ENCODE data around the gene CENPQ.

The CENPQ gene

DNA sequence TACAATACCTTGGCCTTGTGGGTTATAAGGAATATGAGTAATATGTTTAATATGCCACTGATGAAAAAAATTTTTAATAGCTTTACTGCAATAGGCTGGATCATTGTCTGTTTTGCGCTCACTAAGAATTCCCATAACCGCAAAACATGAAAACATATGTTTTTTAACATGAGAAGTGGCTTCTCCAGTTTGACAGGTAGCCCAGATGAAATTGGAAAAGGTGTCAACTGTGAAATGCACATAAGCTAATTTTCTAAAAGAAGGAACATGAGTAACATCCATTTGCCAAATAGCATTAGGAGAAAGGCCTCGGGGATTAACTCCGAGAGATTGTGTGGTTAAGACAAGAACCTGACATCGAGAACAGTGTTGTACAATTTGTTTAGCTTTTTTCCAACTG is 41.5 kb downstream of the CENPQ start:
- no peak for FAIRE-seq
- DNase-seq (ENCODE audit: low spot score) = no peak

DNA sequence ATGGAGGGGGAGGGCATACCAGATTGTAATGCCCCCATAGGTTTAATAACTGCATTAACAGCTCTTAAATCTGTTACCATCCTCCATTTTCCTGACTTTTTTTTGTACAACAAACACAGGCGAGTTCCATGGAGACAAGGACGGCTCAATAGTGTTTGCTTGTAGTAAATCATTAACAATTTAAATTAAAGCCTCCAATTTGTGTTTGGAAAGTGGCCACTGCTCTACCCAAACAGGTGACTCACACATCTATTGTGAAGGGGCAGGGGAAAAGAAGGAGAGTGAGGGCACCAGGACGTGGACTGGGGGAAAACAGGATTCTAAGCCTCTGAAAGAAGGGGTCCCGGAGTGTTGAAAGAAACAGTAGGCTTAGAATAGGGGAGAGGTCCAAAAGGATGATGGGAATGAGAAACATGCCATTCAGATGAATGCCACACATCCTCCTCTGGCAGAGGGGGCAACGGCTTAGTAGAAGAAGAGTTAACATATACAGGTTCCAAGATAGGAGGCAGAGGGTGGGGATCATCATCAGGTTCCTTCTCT is 43.5 kb downstream of the CENPQ start:
- FAIRE-seq = no peak
- no peak for DNase-seq (ENCODE audit: low spot score)

DNA sequence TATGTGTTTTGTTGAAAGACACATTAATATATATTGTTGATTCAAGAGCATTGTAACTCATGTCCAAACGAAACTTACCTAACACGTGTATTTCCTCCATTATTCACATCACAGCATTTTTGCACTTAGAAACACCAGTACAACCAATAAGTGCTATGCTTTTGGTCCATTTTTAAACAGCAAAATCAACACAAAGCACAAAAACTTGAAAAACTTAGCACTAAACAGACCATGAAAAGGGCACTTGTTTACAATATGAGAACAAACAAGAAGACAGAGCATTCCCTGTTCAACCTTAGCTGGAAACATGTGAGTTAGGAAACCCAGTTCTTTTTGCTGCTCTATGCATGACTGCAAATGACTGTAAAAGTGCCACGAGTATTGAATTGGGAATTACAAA is 46.2 kb downstream of the CENPQ start:
- FAIRE-seq = no peak
- no peak for DNase-seq (ENCODE audit: low spot score)

DNA sequence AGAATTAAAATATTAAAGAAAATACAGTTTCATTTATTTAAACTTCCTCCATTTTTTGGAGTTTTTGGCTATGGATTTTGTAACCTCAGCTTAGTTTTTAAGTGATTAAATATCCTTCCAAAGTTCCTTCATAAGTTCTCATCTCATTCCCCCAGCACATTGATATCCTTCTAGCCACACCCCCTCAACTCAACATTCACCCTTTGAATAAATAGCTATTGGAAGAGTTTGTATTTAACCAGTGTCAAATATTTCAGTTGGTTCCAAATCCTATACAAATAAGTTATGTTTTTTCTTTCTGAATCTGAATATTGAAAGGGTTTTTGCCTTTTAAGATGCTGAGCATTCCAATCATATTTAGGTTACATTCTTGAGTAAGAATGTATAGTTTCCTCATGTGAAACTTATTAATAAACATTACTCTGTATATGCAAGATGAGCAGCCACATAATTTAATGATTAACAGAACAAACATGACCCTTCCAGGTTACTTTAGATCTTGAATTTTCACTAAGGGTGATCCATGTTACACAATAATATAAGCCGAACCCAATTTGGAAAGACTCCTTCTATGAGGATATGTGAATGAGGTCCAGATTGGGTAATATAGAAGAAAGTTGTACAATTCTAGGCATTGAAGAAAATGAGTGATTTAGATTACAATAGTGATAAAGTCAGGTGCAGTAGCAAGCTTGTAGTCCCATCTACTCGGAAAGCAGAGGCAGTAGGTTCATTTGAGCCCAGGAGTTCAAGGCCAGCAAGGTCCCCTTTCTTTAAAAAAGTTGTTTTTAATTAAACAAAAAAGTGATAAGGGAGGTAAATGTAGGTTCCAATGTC is 50.2 kb downstream of the CENPQ start:
- FAIRE-seq = no peak
- DNase-seq (ENCODE audit: low spot score) = no peak

DNA sequence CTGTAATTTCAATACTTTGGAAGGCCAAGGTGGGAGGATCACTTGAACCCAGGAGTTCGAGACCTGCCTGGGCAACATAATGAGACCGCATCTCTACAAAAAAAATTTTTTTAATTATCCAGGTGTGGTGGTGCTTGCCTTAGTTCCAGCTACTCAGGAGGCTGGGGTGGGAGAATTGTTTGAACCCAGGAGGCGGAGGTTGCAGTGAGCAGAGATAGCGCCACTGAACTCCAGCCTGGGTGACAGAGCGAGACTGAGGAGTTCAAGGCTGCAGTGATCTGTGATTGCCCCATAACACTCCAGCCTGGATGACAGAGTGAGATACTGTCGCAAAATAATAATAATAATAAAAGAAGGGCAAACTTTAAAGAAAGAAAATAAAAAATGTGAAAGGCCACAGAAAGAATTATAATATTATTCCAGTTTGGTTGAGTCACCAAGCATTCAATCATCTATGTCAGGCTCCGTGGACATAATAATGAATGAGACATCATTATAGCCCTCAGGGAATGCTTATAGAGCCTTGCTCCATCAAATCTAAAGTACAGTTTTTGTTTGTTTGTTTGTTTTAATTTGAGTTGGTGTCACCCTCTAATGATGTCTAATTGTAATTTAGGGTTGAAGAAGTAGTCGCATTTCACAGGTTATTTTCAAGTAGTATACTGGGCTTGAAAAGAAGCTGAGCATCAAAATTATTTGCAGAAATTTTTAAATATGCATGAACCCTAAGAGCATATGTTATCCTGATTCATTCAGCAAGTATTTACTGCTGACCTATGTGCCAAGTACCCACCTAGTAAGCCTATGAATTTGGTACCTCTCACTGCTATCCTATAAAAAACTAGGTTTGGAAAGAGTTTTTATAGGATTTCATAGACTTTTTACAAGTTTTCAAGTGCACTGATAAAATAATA is 51.7 kb downstream of the CENPQ start:
- FAIRE-seq (no peak), DNase-seq (ENCODE audit: low spot score) (no peak)

DNA sequence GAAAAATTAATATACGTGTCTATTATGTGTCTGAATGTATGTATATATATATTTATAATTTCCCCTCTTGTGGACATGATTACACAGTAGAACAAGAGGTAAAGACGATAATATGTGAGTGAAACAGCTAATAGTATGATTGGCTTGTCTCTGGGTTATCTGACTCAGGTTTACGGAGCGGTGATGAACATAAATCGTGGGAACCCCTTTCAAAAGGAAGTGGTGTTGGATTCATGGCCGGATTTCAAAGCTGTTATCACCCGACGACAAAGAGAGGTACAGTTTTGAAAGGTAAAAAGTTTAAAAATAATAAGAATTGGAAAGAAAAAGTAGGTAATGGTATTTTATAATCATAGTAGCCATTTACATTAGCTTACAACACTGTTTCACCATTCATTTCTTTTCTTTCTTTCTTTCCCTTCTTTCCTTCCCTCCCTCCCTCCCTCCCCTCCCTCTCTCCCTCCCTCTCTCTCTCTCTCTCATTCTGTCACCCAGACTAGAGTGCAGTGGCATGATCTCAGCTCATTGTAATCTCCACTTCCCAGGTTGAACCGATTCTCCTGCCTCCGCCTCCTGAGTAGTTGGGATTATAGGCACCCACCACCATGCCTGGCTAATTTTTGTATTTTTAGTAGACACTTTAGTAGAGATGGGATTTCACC is 52.4 kb downstream of the CENPQ start:
- FAIRE-seq (peak; percentile 13), DNase-seq (ENCODE audit: low spot score) (no peak)

DNA sequence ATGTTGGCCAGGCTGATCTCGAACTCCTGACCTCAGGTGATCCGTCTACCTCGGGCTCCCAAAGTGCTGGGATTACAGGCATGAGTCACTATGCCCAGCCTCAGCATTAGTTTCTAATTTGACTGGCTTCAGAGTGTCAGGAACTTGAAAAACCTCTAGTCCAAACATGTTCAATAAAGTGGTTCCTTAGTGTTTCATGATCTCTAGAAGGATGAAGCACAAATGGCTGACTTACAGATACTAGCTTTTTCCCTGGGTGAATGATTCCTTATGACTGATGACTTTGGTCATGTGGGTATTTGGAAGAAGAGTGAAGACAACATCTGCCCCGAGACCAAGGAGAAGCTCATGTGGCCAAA is 53.0 kb downstream of the CENPQ start:
- DNase-seq (ENCODE audit: low spot score) = no peak
- FAIRE-seq = no peak

DNA sequence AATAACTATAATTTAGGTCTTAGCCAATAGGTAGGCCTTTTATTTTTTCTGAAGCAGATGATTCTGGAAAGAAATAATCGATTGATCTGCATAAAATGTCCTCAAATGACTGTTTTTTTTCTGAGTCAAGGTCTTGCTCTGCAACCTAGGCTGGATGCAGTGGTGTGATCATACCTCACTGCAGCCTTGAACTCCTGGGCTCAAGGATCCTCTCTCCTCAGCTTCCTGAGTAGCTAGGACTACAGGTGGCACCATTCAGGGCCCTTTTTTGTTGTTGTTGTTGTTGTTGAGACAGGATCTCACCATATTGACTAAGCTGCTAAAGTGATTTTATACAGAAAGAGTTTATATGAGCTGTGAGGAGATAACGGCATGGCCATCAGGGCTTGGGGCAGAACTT is 54.7 kb downstream of the CENPQ start:
- no peak for DNase-seq (ENCODE audit: low spot score)
- FAIRE-seq = no peak

DNA sequence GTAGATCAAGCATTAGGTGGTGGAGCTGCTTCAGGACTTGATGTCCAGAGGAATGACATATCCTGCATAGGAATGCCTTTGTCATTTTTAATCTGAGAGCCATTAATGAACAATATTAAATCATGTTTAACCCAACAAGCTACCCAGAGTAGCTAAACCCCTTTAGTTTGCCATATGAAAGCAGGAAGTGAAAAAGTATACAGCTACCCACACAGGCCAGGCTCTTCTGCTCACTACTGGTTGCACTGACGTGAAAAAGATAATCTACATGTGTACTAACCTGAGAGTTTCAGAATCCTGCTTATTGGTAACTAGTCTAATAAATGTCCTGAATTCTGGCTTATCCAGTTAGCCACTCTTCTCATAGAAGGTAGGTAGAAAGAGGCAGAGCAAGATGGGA is 56.5 kb downstream of the CENPQ start:
- DNase-seq (ENCODE audit: low spot score) (no peak), FAIRE-seq (no peak)

DNA sequence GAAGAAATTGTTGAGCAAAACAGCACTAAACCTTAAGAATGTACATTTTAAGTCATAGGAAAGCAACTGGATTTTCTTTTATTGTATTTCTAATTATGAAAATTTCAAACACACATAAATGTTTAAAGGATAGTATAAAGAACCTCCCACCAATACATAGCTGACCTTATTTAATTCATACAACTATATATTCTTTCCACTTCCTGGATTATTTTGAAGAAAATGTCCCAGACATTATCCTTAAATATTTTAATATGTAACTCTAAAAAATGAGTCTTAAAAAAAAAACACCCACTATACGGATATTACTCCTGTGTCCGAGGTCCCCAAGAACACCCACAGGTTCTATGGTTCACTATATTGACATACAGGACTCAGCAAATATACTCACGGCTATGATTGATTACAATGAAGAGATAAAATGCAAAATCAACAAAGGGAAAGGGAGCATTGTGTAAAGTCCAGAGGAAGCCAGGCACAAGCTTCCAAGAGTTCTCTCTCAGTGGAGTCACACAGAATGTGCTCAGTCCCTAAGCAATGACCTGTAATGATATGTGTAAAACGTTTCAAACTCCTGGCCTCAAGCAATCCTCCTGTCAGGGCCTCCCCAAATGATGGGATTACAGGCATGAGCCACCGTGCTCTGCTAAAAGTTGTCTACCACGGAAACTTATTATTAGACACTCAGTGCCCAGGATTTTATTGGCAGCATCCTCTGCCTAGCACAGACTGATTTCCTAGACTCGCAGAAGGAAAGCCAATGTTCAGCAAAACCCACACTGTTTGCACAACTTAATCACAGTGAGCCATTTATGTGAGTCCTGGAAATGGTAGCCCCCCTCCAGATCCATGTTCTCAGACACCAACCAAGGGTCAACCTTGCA is 59.8 kb downstream of the CENPQ start:
- DNase-seq (ENCODE audit: low spot score) (no peak), FAIRE-seq (no peak)

DNA sequence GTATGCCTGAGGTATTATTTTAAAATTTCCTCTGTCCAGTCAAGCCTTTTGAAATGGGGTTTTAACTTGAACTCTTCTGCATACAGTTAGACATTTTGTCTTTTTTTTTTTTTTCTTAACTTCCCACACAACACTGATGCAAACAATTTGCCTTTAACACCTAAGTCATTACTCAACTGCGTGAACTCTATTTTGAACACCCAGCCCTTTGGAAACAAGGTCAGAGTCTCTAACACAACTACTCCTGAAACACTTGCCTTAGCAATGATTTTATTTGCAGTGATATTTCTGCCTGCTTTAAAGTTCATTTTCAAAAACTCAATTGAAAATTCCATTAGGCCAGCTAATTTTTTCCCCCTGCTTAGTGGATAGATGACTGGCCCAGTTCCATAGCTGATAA is 60.7 kb downstream of the CENPQ start:
- FAIRE-seq = no peak
- no peak for DNase-seq (ENCODE audit: low spot score)

DNA sequence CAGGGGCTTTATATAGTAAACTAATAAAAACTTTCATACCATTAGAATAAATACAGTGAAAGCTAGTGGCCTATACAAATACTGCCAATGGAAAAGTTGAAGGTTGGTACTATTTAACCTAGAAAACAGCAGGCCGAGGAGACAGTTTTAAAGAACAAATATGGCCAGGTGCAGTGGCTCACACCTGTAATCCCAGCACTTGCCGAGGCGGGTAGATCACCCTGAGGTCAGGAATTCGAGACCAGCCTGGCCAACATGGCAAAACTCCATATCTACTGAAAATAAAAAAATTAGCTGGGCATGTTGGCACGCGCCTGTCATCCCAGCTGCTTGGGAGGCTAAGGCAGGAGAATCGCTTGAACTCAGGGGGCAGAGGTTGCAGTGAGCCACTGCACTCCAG is 61.4 kb downstream of the CENPQ start:
- FAIRE-seq = no peak

DNA sequence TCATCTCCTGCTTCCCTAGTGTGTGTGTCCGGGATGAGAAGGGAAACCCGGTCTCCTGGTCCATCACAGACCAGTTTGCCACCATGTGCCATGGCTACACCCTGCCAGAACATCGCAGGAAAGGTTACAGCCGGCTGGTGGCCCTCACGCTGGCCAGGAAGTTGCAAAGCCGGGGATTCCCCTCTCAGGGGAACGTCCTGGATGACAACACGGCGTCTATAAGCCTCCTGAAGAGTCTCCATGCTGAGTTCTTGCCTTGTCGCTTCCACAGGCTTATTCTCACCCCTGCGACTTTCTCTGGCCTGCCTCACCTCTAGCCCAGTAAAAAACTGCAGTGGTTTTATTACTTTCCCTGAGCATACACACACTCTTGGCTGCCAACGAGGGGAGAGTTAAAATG is 63.4 kb downstream of the CENPQ start:
- DNase-seq (ENCODE audit: low spot score) = no peak
- FAIRE-seq = no peak

More for the DNA sequence above, 61.4 kb downstream of the CENPQ start:
- no peak for DNase-seq (ENCODE audit: low spot score)

DNA sequence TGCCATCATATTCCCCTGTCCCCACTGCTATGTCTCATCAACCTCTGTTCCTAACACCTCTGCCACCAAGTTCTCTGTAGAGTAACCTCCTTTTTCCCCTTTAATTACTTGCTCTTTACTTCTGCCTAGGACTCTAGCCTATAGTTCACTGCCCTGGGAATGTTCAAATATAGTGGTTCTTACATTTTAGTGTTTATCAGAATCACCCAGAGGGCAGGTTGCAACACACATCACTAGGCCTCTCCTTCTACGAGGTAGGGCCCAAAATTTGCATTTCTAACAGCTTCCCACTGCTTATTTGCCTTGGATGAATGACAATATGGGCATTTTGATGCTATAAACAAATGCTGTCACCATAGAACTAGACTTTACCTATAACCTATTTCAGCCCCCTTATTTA is 64.2 kb downstream of the CENPQ start:
- DNase-seq (ENCODE audit: low spot score) (no peak), FAIRE-seq (no peak)

DNA sequence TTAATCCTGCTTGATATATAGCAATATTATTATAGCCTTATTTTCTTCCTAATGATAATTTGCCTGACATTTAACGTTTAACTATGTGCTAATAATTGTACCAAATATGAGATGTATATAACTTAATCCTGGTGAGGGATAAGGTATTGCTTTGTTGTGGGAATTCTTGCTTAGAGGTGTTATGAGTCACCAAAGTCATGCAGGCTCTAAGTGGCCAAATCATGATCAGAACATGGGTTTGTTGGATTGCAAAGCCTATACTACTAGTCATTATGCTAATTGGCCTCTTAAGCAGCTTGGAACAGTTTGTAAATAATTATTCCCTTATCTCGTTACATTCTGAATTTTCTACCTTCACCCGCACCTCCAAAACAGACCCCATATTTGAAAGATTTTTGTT is 65.4 kb downstream of the CENPQ start:
- no peak for FAIRE-seq

DNA sequence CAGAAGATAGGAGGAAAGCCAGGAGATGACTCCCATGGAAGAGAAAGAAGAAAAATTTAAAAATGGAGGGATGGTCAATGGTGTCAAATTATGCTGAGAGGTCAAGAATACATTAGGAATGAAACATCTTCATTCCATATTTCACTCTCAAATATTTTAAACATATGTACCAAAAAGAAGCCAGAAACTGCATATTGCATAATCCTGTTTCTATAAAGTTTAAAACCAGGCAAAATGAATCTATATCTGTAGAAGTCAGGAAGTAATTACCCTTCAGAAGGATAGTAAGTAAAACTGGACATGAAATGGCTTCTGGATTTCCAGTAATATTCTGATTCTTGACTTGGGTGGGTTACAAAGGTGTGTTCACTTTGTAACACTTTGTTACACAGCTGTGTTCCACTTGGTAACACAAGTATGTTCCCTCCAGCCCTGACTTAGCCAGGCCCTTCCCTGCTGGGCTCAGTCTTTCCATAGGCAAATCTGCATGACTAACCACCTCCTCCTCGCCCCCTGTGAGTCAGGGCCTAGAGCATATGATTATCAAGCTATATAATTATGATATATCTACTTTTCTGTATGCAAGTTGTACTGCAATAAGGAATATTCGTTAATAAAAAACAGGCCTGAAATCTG is 67.1 kb downstream of the CENPQ start:
- FAIRE-seq (no peak), DNase-seq (ENCODE audit: low spot score) (no peak)

More for the DNA sequence above, 65.4 kb downstream of the CENPQ start:
- no peak for DNase-seq (ENCODE audit: low spot score)

DNA sequence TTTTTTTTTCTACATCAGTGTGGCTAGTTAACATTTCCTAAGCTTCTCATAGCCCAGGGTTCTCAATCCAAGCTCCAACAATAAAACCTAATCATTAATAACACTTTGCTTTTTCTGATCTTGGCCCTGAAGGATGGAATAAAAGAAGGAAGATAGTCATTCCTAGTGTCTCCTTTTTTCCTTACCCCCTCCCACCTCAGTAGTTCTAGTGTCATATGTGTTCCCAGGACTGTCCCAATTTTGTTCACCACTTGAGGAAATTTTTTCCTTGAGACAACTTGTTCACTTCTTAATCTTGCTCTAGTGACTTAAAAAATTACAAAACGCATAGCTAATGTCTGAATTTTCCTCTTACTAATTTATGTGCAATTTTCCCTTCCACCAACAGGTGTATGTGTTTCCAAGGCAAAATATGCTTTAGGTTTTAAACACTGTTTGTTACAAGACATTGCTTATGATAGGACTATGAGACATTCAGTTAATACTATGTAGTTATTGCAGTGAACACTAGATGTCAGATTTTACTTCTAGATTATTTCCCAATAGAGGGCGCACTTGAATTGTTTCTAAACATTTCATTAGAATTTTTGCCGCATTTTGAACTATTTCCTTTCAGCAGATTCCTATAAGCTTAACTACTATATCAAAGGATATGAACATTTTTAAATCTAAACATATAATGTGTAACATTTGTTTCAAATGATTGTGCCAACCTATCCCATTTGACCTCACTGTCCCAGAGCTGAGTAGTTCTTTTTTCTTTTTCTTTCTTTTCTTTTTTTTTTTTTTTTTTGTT is 68.8 kb downstream of the CENPQ start:
- DNase-seq (ENCODE audit: low spot score) = peak; percentile 61
- no peak for FAIRE-seq

DNA sequence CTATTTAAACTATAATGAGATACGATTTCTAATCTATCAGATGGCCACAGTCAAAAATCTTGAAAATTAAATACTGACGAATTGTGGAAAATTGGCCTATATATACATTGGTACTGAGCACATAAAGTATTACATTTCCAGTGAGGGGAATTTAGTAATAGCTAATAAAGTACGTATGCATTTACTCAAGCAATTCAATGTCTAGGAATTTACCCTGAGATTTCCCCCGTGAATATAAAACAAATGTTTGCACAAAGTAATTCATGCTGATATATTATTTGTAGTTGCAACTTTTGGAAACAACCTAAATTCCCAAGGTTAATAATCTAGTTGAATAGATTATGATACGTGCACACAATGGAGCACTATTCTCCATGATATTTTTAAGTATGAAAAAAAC is 72.6 kb downstream of the CENPQ start:
- FAIRE-seq (no peak), DNase-seq (ENCODE audit: low spot score) (no peak)

DNA sequence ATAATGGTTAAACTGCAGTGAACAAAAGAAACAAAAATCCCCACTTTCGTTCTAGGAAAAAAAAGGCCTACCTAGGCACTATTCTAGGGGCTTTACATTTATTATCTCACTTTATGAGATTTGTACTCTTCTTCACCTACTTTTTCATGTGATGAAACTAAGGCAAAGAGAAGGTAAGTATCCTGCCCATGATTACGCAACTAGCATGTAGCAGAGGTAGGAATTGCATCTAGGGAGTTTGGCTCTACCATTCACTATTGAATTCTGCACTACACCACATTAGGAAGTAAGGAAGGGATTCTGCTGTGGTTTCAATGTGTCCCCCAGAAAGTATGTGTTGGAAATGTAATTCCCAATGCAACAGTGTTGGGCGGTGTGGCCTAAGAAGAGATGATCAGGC is 75.9 kb downstream of the CENPQ start:
- DNase-seq (ENCODE audit: low spot score) (no peak), FAIRE-seq (no peak)

DNA sequence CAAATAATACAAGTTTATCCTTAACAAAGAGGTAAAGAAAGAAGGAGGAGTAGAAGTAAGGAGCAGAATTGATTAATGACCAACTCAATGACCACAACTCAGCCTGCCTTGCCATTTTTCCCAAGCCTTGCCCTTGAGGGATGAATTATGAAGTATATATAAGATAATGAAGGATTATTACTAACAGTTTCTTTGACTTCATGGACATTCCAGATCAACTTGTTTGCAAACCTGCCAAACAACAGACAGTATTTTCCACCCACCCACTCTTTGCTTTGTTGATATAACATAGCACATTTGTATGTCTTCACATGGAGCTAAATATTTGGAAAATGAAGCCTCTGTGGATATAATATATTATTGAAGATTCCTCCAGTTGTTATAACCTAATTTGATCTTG is 77.4 kb downstream of the CENPQ start:
- FAIRE-seq (no peak), DNase-seq (ENCODE audit: low spot score) (no peak)
